Endothelial cell of umbilical vein (primary cell): Measurements from ENCODE around the gene BTC. TPM values are rescaled to one million over a fixed set of nuclear protein-coding genes. Genes with fewer than 3 reads are reported as not detected.

Experiments used
- BruUV-seq: library from RNA; stranded (reverse); fragments of 400-500 nt; replicated peaks from 2 replicates; lab custom pipeline; 2021; lab: Mats Ljungman, UMichigan
- CTCF ChIA-PET: fragments of 300-600, 350-600 bp; sonication (Branson Sonifier 250); formaldehyde crosslinking; loops from one replicate; lab custom pipeline; 2021; ENCODE audit warnings: antibody characterized with exemption, inconsistent platforms; lab: Charles Lee
- POLR2A ChIA-PET: fragments of 300-600, 350-600 bp; sonication (Branson Sonifier 250); formaldehyde crosslinking; loops from one replicate; lab custom pipeline; 2021; ENCODE audit warnings: antibody characterized with exemption, inconsistent platforms; lab: Charles Lee
- DNase-seq: peaks from one replicate; pipeline ENCODE4 v3.0.0-alpha.2; 2011; ENCODE audit warnings: low read depth, low spot score
- FAIRE-seq: peaks from 2 replicates; lab custom pipeline; 2011; peaks lifted over from hg19 to GRCh38; lab: Jason Lieb, UNC
- H2AFZ ChIP-seq: 2 replicates; pipeline ENCODE4 v1.6.0; 2012; ENCODE audit warnings: low read depth, low read length, control low read depth, inconsistent platforms
- H3K27ac ChIP-seq: 2 replicates; pipeline ENCODE4 v1.5.1; 2011; ENCODE audit warnings: low read depth, mild to moderate bottlenecking, control low read depth, low read length, moderate library complexity; ENCODE audit not compliant: insufficient read depth
- H3K27me3 ChIP-seq, 2 experiments: 2 replicates each; pipeline versions ENCODE4 v1.6.0 to v1.6.1; 2011; ENCODE audit warnings: low read length in 2 of 2, mixed read lengths in 1 of 2; ENCODE audit not compliant: control insufficient read depth in 2 of 2, insufficient read depth in 2 of 2
- H3K36me3 ChIP-seq, 2 experiments: 2 replicates in 1 of 2; 3 replicates in 1 of 2; pipeline ENCODE4 v1.5.1; 2011; ENCODE audit warnings: low read length in 2 of 2, mild to moderate bottlenecking in 1 of 2, moderate library complexity in 1 of 2; ENCODE audit not compliant: control insufficient read depth in 2 of 2, insufficient read depth in 2 of 2; ENCODE audit errors: extremely low read depth in 1 of 2
- H3K4me1 ChIP-seq: 3 replicates; pipeline ENCODE4 v1.5.1; 2011; ENCODE audit warnings: mild to moderate bottlenecking, low read length; ENCODE audit not compliant: control insufficient read depth, insufficient read depth; ENCODE audit errors: extremely low read depth
- H3K4me2 ChIP-seq: 2 replicates; pipeline ENCODE4 v1.6.1; 2011; ENCODE audit warnings: low read length, control low read depth, mixed read lengths; ENCODE audit not compliant: insufficient read depth
- H3K4me3 ChIP-seq, 3 experiments: fragments of 200-600 bp in 1 of 3; sonication (generic), shearing (Covaris generic) in 1 of 3; replicated peaks in 1 of 3; 2 replicates each; pipeline ENCODE4 v1.5.1; 2011 to 2016; ENCODE audit warnings: control low read depth in 3 of 3, low read length in 3 of 3, mild to moderate bottlenecking in 2 of 3, inconsistent platforms in 1 of 3, low read depth in 1 of 3, moderate library complexity in 1 of 3; ENCODE audit not compliant: insufficient read depth in 1 of 3
- H3K79me2 ChIP-seq: 2 replicates; pipeline ENCODE4 v1.6.0; 2012; ENCODE audit warnings: low read length, inconsistent platforms; ENCODE audit not compliant: control insufficient read depth, insufficient read depth
- H3K9ac ChIP-seq: replicated peaks from 2 replicates; pipeline ENCODE3; 2011; ENCODE audit warnings: low read length, control low read depth; ENCODE audit not compliant: insufficient read depth; ENCODE audit errors: extremely low read depth
- H3K9me1 ChIP-seq: replicated peaks from 3 replicates; pipeline ENCODE4 v1.6.0; 2011; ENCODE audit warnings: mild to moderate bottlenecking, low read length; ENCODE audit not compliant: control insufficient read depth, insufficient read depth; ENCODE audit errors: extremely low read depth
- H3K9me3 ChIP-seq: replicated peaks from 2 replicates; pipeline ENCODE4 v1.5.1; 2012; ENCODE audit warnings: low read length, inconsistent platforms; ENCODE audit not compliant: control insufficient read depth, insufficient read depth
- H4K20me1 ChIP-seq: replicated peaks from 2 replicates; pipeline ENCODE3; 2011; ENCODE audit warnings: mild to moderate bottlenecking, low read length; ENCODE audit not compliant: control insufficient read depth, insufficient read depth; ENCODE audit errors: extremely low read depth
- CTCF ChIP-seq, 2 donors: IDR thresholded peaks; 1 replicate in 1 of 2; 2 replicates in 1 of 2; pipeline ENCODE4 v1.5.1; 2011; ENCODE audit warnings: low read length in 2 of 2, mild to moderate bottlenecking in 2 of 2, moderate library complexity in 2 of 2, control low read depth in 1 of 2, inconsistent platforms in 1 of 2, low read depth in 1 of 2; ENCODE audit not compliant: insufficient read depth in 1 of 2; ENCODE audit errors: extremely low read depth in 1 of 2
- EZH2 ChIP-seq: IDR thresholded peaks from 2 replicates; pipeline ENCODE4 v1.6.1; 2012; ENCODE audit warnings: borderline replicate concordance, low read depth, mild to moderate bottlenecking, moderate library complexity, low read length, inconsistent platforms; ENCODE audit not compliant: severe bottlenecking
- FOS ChIP-seq: IDR thresholded peaks from 2 replicates; pipeline ENCODE4 v1.6.1; 2011; ENCODE audit warnings: mild to moderate bottlenecking, low read length, moderate library complexity, borderline replicate concordance; ENCODE audit not compliant: insufficient read depth
- GATA2 ChIP-seq: IDR thresholded peaks from 2 replicates; pipeline ENCODE4 v1.7.0; 2011; ENCODE audit warnings: low read depth, mild to moderate bottlenecking, moderate library complexity, mixed read lengths, low read length; ENCODE audit not compliant: insufficient read length, insufficient read depth
- JUN ChIP-seq: IDR thresholded peaks from 2 replicates; pipeline ENCODE4 v1.6.1; 2011; ENCODE audit warnings: borderline replicate concordance, low read depth; ENCODE audit not compliant: insufficient read length, insufficient read depth
- MAX ChIP-seq: IDR thresholded peaks from 2 replicates; pipeline ENCODE4 v1.6.1; 2011; ENCODE audit not compliant: insufficient read depth, insufficient read length
- MYC ChIP-seq: IDR thresholded peaks from one replicate; pipeline ENCODE4 v1.6.1; 2011; ENCODE audit warnings: mild to moderate bottlenecking, low read depth, low read length
- POLR2A ChIP-seq: IDR thresholded peaks from 2 replicates; pipeline ENCODE4 v1.6.1; 2012; ENCODE audit warnings: low read depth, mild to moderate bottlenecking, control low read depth, low read length
- POLR2AphosphoS5 ChIP-seq: IDR thresholded peaks from 2 replicates; pipeline ENCODE4 v1.6.1; 2012; ENCODE audit warnings: low read depth, mild to moderate bottlenecking, control low read depth, low read length, moderate library complexity; ENCODE audit not compliant: insufficient read depth
- dilution Hi-C: fragments of 300-500 bp; cut with MboI; formaldehyde crosslinking; loops from one replicate; pipeline ENCODE4 v1.15.0; 2019; ENCODE audit warnings: low sequenced_read_pairs; ENCODE audit not compliant: extremely low pct_ligation_motif_present
- intact Hi-C: fragments of 100-400 bp; cut with micrococcal nuclease; formaldehyde crosslinking; loops from one replicate; pipeline ENCODE4 v1.10.0; 2022
- polyA plus RNA-seq, 4 experiments: library from polyadenylated mRNA; depleted of rRNA in 3 of 4; stranded (reverse) in 3 of 4; unstranded in 1 of 4; fragments of >200 nt; gene quantifications; 2 replicates each; pipeline versions ENCODE4 v1.2.1 to v1.2.3, GENCODE V29; 2011 to 2012; ENCODE audit warnings: missing spikeins in 1 of 4
- total RNA-seq: library from RNA; stranded (reverse); gene quantifications from 2 replicates; pipeline ENCODE4 v1.2.3, GENCODE V29; 2021

The BTC gene
- total and polyA plus RNA-seq, 2 donors (not counting 3 experiments of a cell fraction or from before 2014, with no cell fraction given), result 0.04 TPM; not detected in 1

GRCh38 chr4:74755486-74755885 is 38.8 kb downstream of the BTC start:
- H4K20me1 ChIP-seq, result no peaks in the 10 kb centered on the region
- no peak overlapping the region for H3K9ac ChIP-seq
- H3K4me1 ChIP-seq, result no peaks in the 10 kb centered on the region
- H3K4me2 ChIP-seq, result no peak overlapping the region
- H3K36me3 ChIP-seq, result no peaks in the 10 kb centered on the region
- no peaks in the 10 kb centered on the region for H3K79me2 ChIP-seq
- H2AFZ ChIP-seq, result no peak overlapping the region
- no peaks in the 10 kb centered on the region for H3K9me3 ChIP-seq
- ChIA-PET POLR2A (no interaction called here), CTCF (no interaction called here)
- DNase-seq (no peak), FAIRE-seq (no peak)
- no peak overlapping the region for H3K27ac ChIP-seq
- H3K4me3 ChIP-seq, result no peak overlapping the region
- H3K9me1 ChIP-seq, result no peaks in the 10 kb centered on the region
- dilution Hi-C loops, result no loop called here
- peaks cover 8 to 9% of the 10 kb centered on the region in 2 experiments for H3K27me3 ChIP-seq
- intact Hi-C loops, result no loop called here
- no TSS peak for BruUV-seq
- TF ChIP-seq JUN, result no peak
- TF ChIP-seq FOS, result no peak
- TF ChIP-seq EZH2, result no peak
- no peak for TF ChIP-seq MAX
- no peak for TF ChIP-seq CTCF (IDR thresholded peaks at IDR 0.05; ENCODE audit: extremely low read depth in 1 of 2, insufficient read depth in 1 of 2, low read depth in 1 of 2, low read length in 2 of 2)
- TF ChIP-seq POLR2AphosphoS5, result no peak
- TF ChIP-seq POLR2A, result no peak
- no peak for TF ChIP-seq GATA2
- TF ChIP-seq MYC, result no peak
